Vagina (tissue), 2 donors: ENCODE data around the gene DEDD. TPM values are rescaled to one million over a fixed set of nuclear protein-coding genes. Genes with fewer than 3 reads are reported as not detected.

ENCODE experiments used
- DNase-seq, 2 donors: peaks; one replicate each; pipeline ENCODE4 v3.0.0-alpha.2; 2017; ENCODE audit errors: extremely low spot score in 2 of 2
- H3K27ac ChIP-seq: fragments of 200-600 bp; sonication (generic); one replicate; pipeline ENCODE4 v1.5.1; 2019
- H3K27me3 ChIP-seq: fragments of 200-600 bp; sonication (generic); one replicate; pipeline ENCODE4 v1.5.1; 2019
- H3K36me3 ChIP-seq, 2 donors: fragments of 200-600 bp; sonication (generic); one replicate each; pipeline ENCODE4 v1.5.1; 2017 to 2019
- H3K4me1 ChIP-seq: fragments of 200-600 bp; sonication (generic); one replicate; pipeline ENCODE4 v1.5.1; 2019
- H3K4me3 ChIP-seq, 2 donors: fragments of 200-600 bp; sonication (generic); 1 replicate in 1 of 2; 2 replicates in 1 of 2; pipeline ENCODE4 v1.5.1; 2016 to 2019
- H3K9me3 ChIP-seq: fragments of 200-600 bp; sonication (generic); one replicate; pipeline ENCODE4 v1.5.1; 2019
- CTCF ChIP-seq, 3 experiments: fragments of 450-650 bp in 2 of 3; fragments of 200-600 bp in 1 of 3; sonication (generic) in 1 of 3; IDR thresholded peaks; one replicate each; pipeline ENCODE4 v1.5.1; 2017 to 2019; ENCODE audit warnings: antibody characterized with exemption in 3 of 3, mild to moderate bottlenecking in 2 of 3, moderate library complexity in 2 of 3
- POLR2A ChIP-seq, 2 donors: fragments of 450-650 bp; IDR thresholded peaks; one replicate each; pipeline ENCODE4 v1.6.1; 2017; ENCODE audit warnings: antibody characterized with exemption in 2 of 2, mild to moderate bottlenecking in 2 of 2, moderate library complexity in 2 of 2
- POLR2AphosphoS5 ChIP-seq, 2 donors: sonication (generic); formaldehyde crosslinking; IDR thresholded peaks; one replicate each; pipeline ENCODE4 v1.9.0; 2017; ENCODE audit warnings: antibody characterized with exemption in 2 of 2, mild to moderate bottlenecking in 2 of 2, low read depth in 1 of 2; ENCODE audit not compliant: insufficient read depth in 1 of 2
- intact Hi-C: fragments of 100-400 bp; cut with DNase I; formaldehyde crosslinking; loops from one replicate; pipeline ENCODE4 v1.15.1; 2023
- total RNA-seq: library from RNA; depleted of rRNA; stranded (reverse); fragments of >200 nt; gene quantifications from one replicate; pipeline ENCODE4 v1.2.3, GENCODE V29; 2016

The DEDD gene
- total RNA-seq, 1 donor from 2014 or later: 42.0 TPM

- Histone ChIP-seq H3K4me3 (no peak overlapping the region), H3K27ac (peak overlapping the region; percentile 77), H3K27me3 (no peaks in the 10 kb centered on the region), H3K36me3 (no peaks in the 10 kb centered on the region), H3K4me1 (no peaks in the 10 kb centered on the region), H3K9me3 (no peaks in the 10 kb centered on the region)
- no peak for DNase-seq
- intact Hi-C loops: no loop called here
- TF ChIP-seq POLR2AphosphoS5 (IDR thresholded peaks at IDR 0.05; ENCODE audit: insufficient read depth in 1 of 2, low read depth in 1 of 2) (no peak), CTCF (IDR thresholded peaks at IDR 0.05) (no peak), POLR2A (IDR thresholded peaks at IDR 0.05) (no peak)
Observed at GRCh38 chr1:161081519-161081918, 50.9 kb downstream of the DEDD start.

GRCh38 chr1:161080441-161081405, 51.7 kb downstream of the DEDD start:
- H3K27ac ChIP-seq: peak overlapping the region; percentile 77
- TF ChIP-seq POLR2AphosphoS5 (IDR thresholded peaks at IDR 0.05; ENCODE audit: insufficient read depth in 1 of 2, low read depth in 1 of 2) (peak in 1 of 2 donors; percentile 60), POLR2A (IDR thresholded peaks at IDR 0.05) (no peak)
- no peaks in the 10 kb centered on the region for H3K36me3 ChIP-seq
- no peak overlapping the region for H3K4me3 ChIP-seq
- no peaks in the 10 kb centered on the region for H3K4me1 ChIP-seq
- H3K27me3 ChIP-seq: no peaks in the 10 kb centered on the region
- H3K9me3 ChIP-seq: no peaks in the 10 kb centered on the region
- no peak for DNase-seq
- intact Hi-C loops: no loop called here

GRCh38 chr1:161079436-161080110, 52.9 kb downstream of the DEDD start:
- Histone ChIP-seq H3K4me1 (no peaks in the 10 kb centered on the region), H3K9me3 (no peaks in the 10 kb centered on the region), H3K27ac (peak overlapping the region; percentile 77), H3K27me3 (no peaks in the 10 kb centered on the region), H3K4me3 (no peak overlapping the region), H3K36me3 (no peaks in the 10 kb centered on the region)
- no peak for DNase-seq
- no peak for TF ChIP-seq POLR2AphosphoS5 (IDR thresholded peaks at IDR 0.05; ENCODE audit: insufficient read depth in 1 of 2, low read depth in 1 of 2)
- TF ChIP-seq POLR2A (IDR thresholded peaks at IDR 0.05): no peak
- TF ChIP-seq CTCF (IDR thresholded peaks at IDR 0.05): no peak
- intact Hi-C loops: no loop called here

- Histone ChIP-seq H3K9me3 (no peaks in the 10 kb centered on the region), H3K36me3 (no peaks in the 10 kb centered on the region), H3K27ac (peak overlapping the region; percentile 53), H3K4me3 (no peak overlapping the region), H3K27me3 (no peaks in the 10 kb centered on the region), H3K4me1 (peaks cover 5% of the 10 kb centered on the region)
- TF ChIP-seq POLR2AphosphoS5 (IDR thresholded peaks at IDR 0.05; ENCODE audit: insufficient read depth in 1 of 2, low read depth in 1 of 2) (no peak), POLR2A (IDR thresholded peaks at IDR 0.05) (no peak), CTCF (IDR thresholded peaks at IDR 0.05) (no peak)
- DNase-seq: no peak
- intact Hi-C loops: no loop called here
Observed at GRCh38 chr1:161077426-161077825, 55.0 kb downstream of the DEDD start.

- H3K9me3 ChIP-seq: no peaks in the 10 kb centered on the region
- H3K36me3 ChIP-seq: no peaks in the 10 kb centered on the region
- H3K27ac ChIP-seq: peak overlapping the region; percentile 53
- H3K4me1 ChIP-seq: peaks cover 5% of the 10 kb centered on the region
- TF ChIP-seq CTCF (IDR thresholded peaks at IDR 0.05) (no peak), POLR2AphosphoS5 (IDR thresholded peaks at IDR 0.05; ENCODE audit: insufficient read depth in 1 of 2, low read depth in 1 of 2) (no peak), POLR2A (IDR thresholded peaks at IDR 0.05) (no peak)
- DNase-seq: no peak
- intact Hi-C loops: no loop called here
- no peak overlapping the region for H3K4me3 ChIP-seq
- no peaks in the 10 kb centered on the region for H3K27me3 ChIP-seq
Observed at GRCh38 chr1:161076410-161076809, 56.1 kb downstream of the DEDD start.
